Osteocyte (in vitro differentiated cells): ENCODE measurements around the gene F5. TPM values are rescaled to one million over a fixed set of nuclear protein-coding genes. Genes with fewer than 3 reads are reported as not detected.

Source experiments
- DNase-seq: peaks from one replicate; pipeline ENCODE4 v3.0.0; 2021; ENCODE audit warnings: mixed read lengths; ENCODE audit not compliant: unreplicated experiment; ENCODE audit errors: extremely low spot score
- H3K27ac Mint-ChIP-seq: one replicate; pipeline ENCODE4 v1.8.0; 2021; ENCODE audit warnings: mild to moderate bottlenecking, mixed read lengths; ENCODE audit not compliant: unreplicated experiment
- H3K27me3 Mint-ChIP-seq: one replicate; pipeline ENCODE4 v1.8.0; 2021; ENCODE audit warnings: mixed read lengths; ENCODE audit not compliant: unreplicated experiment
- H3K36me3 Mint-ChIP-seq: one replicate; pipeline ENCODE4 v1.8.0; 2021; ENCODE audit warnings: mixed read lengths; ENCODE audit not compliant: unreplicated experiment
- H3K4me1 Mint-ChIP-seq: one replicate; pipeline ENCODE4 v1.8.0; 2021; ENCODE audit warnings: mixed read lengths; ENCODE audit not compliant: unreplicated experiment
- H3K4me3 Mint-ChIP-seq: one replicate; pipeline ENCODE4 v1.8.0; 2021; ENCODE audit warnings: mild to moderate bottlenecking, moderate library complexity, mixed read lengths; ENCODE audit not compliant: unreplicated experiment
- H3K9me3 Mint-ChIP-seq: one replicate; pipeline ENCODE4 v1.8.0; 2021; ENCODE audit warnings: mixed read lengths; ENCODE audit not compliant: unreplicated experiment
- CTCF ChIP-seq: fragments of 200-600 bp; sonication (generic); IDR thresholded peaks from 2 replicates; pipeline ENCODE4 v1.5.0; 2021; ENCODE audit warnings: antibody characterized with exemption, mild to moderate bottlenecking, moderate library complexity
- total RNA-seq: library from RNA; stranded (reverse); gene quantifications from 2 replicates; pipeline ENCODE4 v1.2.1, GENCODE V29; 2021

The F5 gene
- total RNA-seq, 1 donor from 2014 or later: not detected

GRCh38 chr1:169515641-169516040, 70.6 kb downstream of the F5 start:
- no peak overlapping the region for H3K27ac Mint-ChIP-seq
- DNase-seq: no peak
- no peak for TF ChIP-seq CTCF
- H3K9me3 Mint-ChIP-seq: no peaks in the 10 kb centered on the region
- H3K36me3 Mint-ChIP-seq: no peaks in the 10 kb centered on the region
- no peaks in the 10 kb centered on the region for H3K4me1 Mint-ChIP-seq
- H3K4me3 Mint-ChIP-seq: no peak overlapping the region
- H3K27me3 Mint-ChIP-seq: peaks cover 41% of the 10 kb centered on the region

GRCh38 chr1:169514566-169515270, 71.6 kb downstream of the F5 start:
- no peaks in the 10 kb centered on the region for H3K36me3 Mint-ChIP-seq
- DNase-seq: no peak
- H3K4me3 Mint-ChIP-seq: no peak overlapping the region
- H3K9me3 Mint-ChIP-seq: no peaks in the 10 kb centered on the region
- H3K27ac Mint-ChIP-seq: no peak overlapping the region
- H3K4me1 Mint-ChIP-seq: no peaks in the 10 kb centered on the region
- TF ChIP-seq CTCF: no peak
- H3K27me3 Mint-ChIP-seq: peaks cover 37% of the 10 kb centered on the region

- H3K27ac Mint-ChIP-seq: no peak overlapping the region
- H3K4me1 Mint-ChIP-seq: no peaks in the 10 kb centered on the region
- H3K27me3 Mint-ChIP-seq: peaks cover 33% of the 10 kb centered on the region
- H3K36me3 Mint-ChIP-seq: no peaks in the 10 kb centered on the region
- H3K4me3 Mint-ChIP-seq: no peak overlapping the region
- DNase-seq: no peak
- no peaks in the 10 kb centered on the region for H3K9me3 Mint-ChIP-seq
- no peak for TF ChIP-seq CTCF
These were observed 73.1 kb downstream of the F5 start for GRCh38 chr1:169513208-169513607.

GRCh38 chr1:169511316-169512005, 74.8 kb downstream of the F5 start:
- Mint-ChIP-seq H3K27ac (no peak overlapping the region), H3K9me3 (no peaks in the 10 kb centered on the region), H3K4me1 (no peaks in the 10 kb centered on the region), H3K4me3 (no peak overlapping the region), H3K36me3 (no peaks in the 10 kb centered on the region), H3K27me3 (peaks cover 33% of the 10 kb centered on the region)
- no peak for TF ChIP-seq CTCF
- DNase-seq: no peak

- H3K36me3 Mint-ChIP-seq: no peaks in the 10 kb centered on the region
- no peaks in the 10 kb centered on the region for H3K9me3 Mint-ChIP-seq
- DNase-seq: no peak
- no peak for TF ChIP-seq CTCF
- H3K4me3 Mint-ChIP-seq: no peak overlapping the region
- H3K4me1 Mint-ChIP-seq: no peaks in the 10 kb centered on the region
- H3K27me3 Mint-ChIP-seq: peaks cover 44% of the 10 kb centered on the region
- no peak overlapping the region for H3K27ac Mint-ChIP-seq
These were observed 76.2 kb downstream of the F5 start for GRCh38 chr1:169510060-169510459.
